Mesendoderm (in vitro differentiated cells): ENCODE measurements around the gene POLR2E.
"Not testable (repeated sequence)": the region's sequence is repeated elsewhere in the genome, so short reads cannot be mapped to it uniquely, and the experiment has no call there.

Source experiments
- DNase-seq: peaks from one replicate; pipeline ENCODE4 v3.0.0; 2013
- H2AK5ac ChIP-seq: 2 replicates; pipeline ENCODE4 v1.6.1; 2013; ENCODE audit warnings: low read length, inconsistent platforms
- H2BK120ac ChIP-seq: 2 replicates; pipeline ENCODE4 v1.6.1; 2013; ENCODE audit warnings: low read depth, mild to moderate bottlenecking, low read length, moderate library complexity, mixed read lengths
- H2BK15ac ChIP-seq: replicated peaks from 2 replicates; pipeline ENCODE4 v1.6.1; 2013; ENCODE audit warnings: low read depth, mild to moderate bottlenecking, moderate library complexity
- H2BK5ac ChIP-seq: 2 replicates; pipeline ENCODE4 v1.6.1; 2013; ENCODE audit warnings: low read length, inconsistent platforms
- H3K18ac ChIP-seq: 2 replicates; pipeline ENCODE4 v1.6.1; 2013; ENCODE audit warnings: mild to moderate bottlenecking, low read length, mixed read lengths
- H3K23ac ChIP-seq: one replicate; pipeline ENCODE4 v1.6.1; 2013; ENCODE audit warnings: low read length
- H3K27ac ChIP-seq: 2 replicates; pipeline ENCODE4 v1.5.1; 2013; ENCODE audit warnings: low read depth, mild to moderate bottlenecking, inconsistent platforms, low read length, moderate library complexity
- H3K27me3 ChIP-seq: 2 replicates; pipeline ENCODE4 v1.6.1; 2013; ENCODE audit warnings: low read length, control low read depth, mild to moderate bottlenecking, inconsistent platforms; ENCODE audit not compliant: insufficient read depth, poor library complexity
- H3K36me3 ChIP-seq: 2 replicates; pipeline ENCODE4 v1.6.1; 2013; ENCODE audit warnings: low read length, inconsistent platforms; ENCODE audit not compliant: control insufficient read depth, insufficient read depth
- H3K4ac ChIP-seq: one replicate; pipeline ENCODE4 v1.6.1; 2013; ENCODE audit warnings: low read depth, mild to moderate bottlenecking, low read length, moderate library complexity
- H3K4me1 ChIP-seq: 2 replicates; pipeline ENCODE4 v1.6.1; 2013; ENCODE audit warnings: low read depth, low read length, inconsistent platforms; ENCODE audit not compliant: control insufficient read depth
- H3K4me2 ChIP-seq: 2 replicates; pipeline ENCODE4 v1.6.1; 2013; ENCODE audit warnings: low read length
- H3K4me3 ChIP-seq: 2 replicates; pipeline ENCODE4 v1.5.1; 2013; ENCODE audit warnings: mild to moderate bottlenecking, low read length
- H3K56ac ChIP-seq: one replicate; pipeline ENCODE4 v1.6.1; 2013; ENCODE audit warnings: low read length
- H3K79me1 ChIP-seq: 2 replicates; pipeline ENCODE4 v1.6.1; 2013; ENCODE audit warnings: low read length, inconsistent platforms
- H3K79me2 ChIP-seq: 2 replicates; pipeline ENCODE4 v1.6.1; 2013; ENCODE audit warnings: mild to moderate bottlenecking, low read length; ENCODE audit not compliant: control insufficient read depth, insufficient read depth
- H3K9ac ChIP-seq: 2 replicates; pipeline ENCODE4 v1.6.1; 2013; ENCODE audit warnings: low read length, inconsistent platforms
- H4K5ac ChIP-seq: one replicate; pipeline ENCODE4 v1.6.1; 2013; ENCODE audit warnings: low read length
- H4K8ac ChIP-seq: one replicate; pipeline ENCODE4 v1.6.1; 2013; ENCODE audit warnings: low read depth, mild to moderate bottlenecking, control low read depth, low read length, moderate library complexity
- WGBS: extraction: QIAGEN DNeasy Blood & Tissue Kit; methylation state at CpG from one replicate; pipeline ENCODE4 v1.1.7; 2013; ENCODE audit warnings: low lambda C conversion rate, missing lambda C conversion rate; ENCODE audit not compliant: insufficient coverage; ENCODE audit errors: extremely low coverage; 5-methylcytosine and 5-hydroxymethylcytosine counted together

Gene POLR2E

DNA sequence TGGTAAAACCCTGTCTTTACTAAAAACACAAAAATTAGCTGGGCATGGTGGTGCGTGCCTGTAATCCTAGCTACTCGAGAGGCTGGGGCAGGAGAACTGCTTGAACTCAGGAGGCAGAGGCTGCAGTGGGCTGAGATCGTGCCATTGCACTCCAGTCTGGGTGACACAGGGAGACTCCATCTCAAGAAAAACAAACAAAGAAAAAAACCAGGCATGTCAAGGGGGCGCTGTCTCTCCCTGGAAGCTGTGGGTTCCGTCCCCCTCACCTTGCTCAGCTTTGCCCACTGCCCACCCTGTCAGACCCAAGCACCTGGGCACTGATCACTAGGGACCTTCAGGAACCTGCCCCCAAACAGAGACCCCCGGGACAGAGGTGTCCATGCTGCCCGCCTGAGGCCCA is 33.9 kb upstream of the POLR2E start:
- H3K4me2 ChIP-seq, H3K9ac ChIP-seq, H3K4me3 ChIP-seq, H4K5ac ChIP-seq, H2BK15ac ChIP-seq, H3K79me1 ChIP-seq, DNase-seq, H3K27me3 ChIP-seq, H3K56ac ChIP-seq, H3K23ac ChIP-seq, H2AK5ac ChIP-seq, H3K79me2 ChIP-seq, H2BK5ac ChIP-seq, H3K4ac ChIP-seq, H3K4me1 ChIP-seq, H3K27ac ChIP-seq, H4K8ac ChIP-seq, H3K36me3 ChIP-seq, H3K18ac ChIP-seq, H2BK120ac ChIP-seq: not testable (repeated sequence)
- no CpG with 5 or more reads among the region's 7 CpGs for WGBS

GRCh38 chr19:1128106-1128505 is 32.9 kb upstream of the POLR2E start:
- Histone ChIP-seq H3K4ac (no peak overlapping the region), H3K79me2 (no peaks in the 10 kb centered on the region), H4K8ac (no peak overlapping the region), H3K18ac (no peak overlapping the region), H2BK15ac (no peak overlapping the region), H3K36me3 (no peaks in the 10 kb centered on the region), H3K27ac (no peak overlapping the region), H3K4me2 (no peak overlapping the region), H2BK5ac (no peak overlapping the region), H3K56ac (no peak overlapping the region), H3K4me1 (peaks cover 2% of the 10 kb centered on the region), H3K4me3 (no peak overlapping the region), H4K5ac (no peak overlapping the region), H3K27me3 (no peaks in the 10 kb centered on the region), H3K79me1 (peaks cover 2% of the 10 kb centered on the region), H3K9ac (no peak overlapping the region), H2BK120ac (no peak overlapping the region), H3K23ac (no peak overlapping the region), H2AK5ac (no peak overlapping the region)
- no CpG with 5 or more reads among the region's 17 CpGs for WGBS
- DNase-seq: no peak

GRCh38 chr19:1126984-1127760 is 32.0 kb upstream of the POLR2E start:
- Histone ChIP-seq H3K27ac (no peak overlapping the region), H3K9ac (no peak overlapping the region), H2BK5ac (no peak overlapping the region), H3K18ac (no peak overlapping the region), H3K27me3 (no peaks in the 10 kb centered on the region), H3K23ac (no peak overlapping the region), H3K4me2 (no peak overlapping the region), H4K5ac (no peak overlapping the region), H2BK15ac (no peak overlapping the region), H2BK120ac (no peak overlapping the region), H3K56ac (no peak overlapping the region), H3K79me1 (no peaks in the 10 kb centered on the region), H4K8ac (no peak overlapping the region), H3K4ac (no peak overlapping the region), H3K36me3 (no peaks in the 10 kb centered on the region), H3K79me2 (no peaks in the 10 kb centered on the region), H2AK5ac (no peak overlapping the region), H3K4me1 (no peaks in the 10 kb centered on the region), H3K4me3 (no peak overlapping the region)
- DNase-seq: no peak
- no CpG with 5 or more reads among the region's 33 CpGs for WGBS

DNA sequence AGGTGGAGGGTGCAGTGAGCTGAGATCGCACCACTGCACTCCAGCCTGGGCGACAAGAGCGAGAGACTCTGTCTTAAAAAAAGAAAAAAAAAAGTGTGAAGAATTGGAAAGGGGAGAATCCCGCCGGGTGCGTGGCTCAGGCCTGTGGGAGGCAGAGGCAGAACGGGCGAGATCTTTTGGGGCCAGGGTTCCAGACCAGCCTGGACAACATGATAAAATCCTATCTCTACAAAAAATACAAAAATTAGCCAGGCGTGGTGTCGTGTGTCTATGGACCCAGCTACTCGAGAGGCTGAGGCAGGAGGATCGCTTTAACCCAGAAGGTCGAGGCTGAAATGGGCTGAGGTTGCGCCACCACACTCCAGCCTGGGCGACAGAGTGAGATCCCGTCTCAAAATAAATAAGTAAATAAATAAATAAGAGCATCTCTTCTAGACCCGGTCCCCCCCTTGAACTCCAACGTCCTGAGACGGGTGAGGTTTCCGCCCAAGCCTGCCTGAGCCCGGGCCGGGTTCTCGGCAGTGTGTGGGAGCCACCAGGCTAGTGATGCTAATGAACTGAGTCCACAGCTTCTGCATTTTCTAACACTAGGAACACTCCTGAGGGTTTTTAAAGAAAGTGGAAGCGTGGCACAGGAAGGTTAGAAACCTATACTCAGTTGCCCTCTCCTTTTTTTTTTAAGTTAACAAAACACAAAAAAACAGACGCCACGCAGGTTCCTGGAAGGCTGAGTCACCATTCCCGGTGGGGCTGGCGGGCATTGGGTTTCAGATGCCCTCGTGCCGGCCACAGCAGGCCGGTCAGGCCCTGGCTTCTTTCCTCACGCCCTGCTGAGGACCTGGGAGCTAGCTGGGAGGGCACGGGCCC is 30.7 kb upstream of the POLR2E start:
- H3K4ac ChIP-seq: no peak overlapping the region
- no peak overlapping the region for H3K4me3 ChIP-seq
- no peak overlapping the region for H2BK15ac ChIP-seq
- no peak overlapping the region for H2BK120ac ChIP-seq
- peaks cover 4% of the 10 kb centered on the region for H3K36me3 ChIP-seq
- no peak overlapping the region for H3K9ac ChIP-seq
- no peak overlapping the region for H4K8ac ChIP-seq
- no peak overlapping the region for H3K18ac ChIP-seq
- WGBS: no CpG with 5 or more reads among the region's 33 CpGs
- no peak overlapping the region for H2BK5ac ChIP-seq
- H3K27ac ChIP-seq: no peak overlapping the region
- H3K56ac ChIP-seq: no peak overlapping the region
- H3K4me1 ChIP-seq: no peaks in the 10 kb centered on the region
- H3K4me2 ChIP-seq: no peak overlapping the region
- H3K79me2 ChIP-seq: no peaks in the 10 kb centered on the region
- no peaks in the 10 kb centered on the region for H3K79me1 ChIP-seq
- H3K27me3 ChIP-seq: no peaks in the 10 kb centered on the region
- no peak overlapping the region for H4K5ac ChIP-seq
- no peak for DNase-seq
- H2AK5ac ChIP-seq: no peak overlapping the region
- H3K23ac ChIP-seq: no peak overlapping the region

GRCh38 chr19:1123885-1124677 is 28.9 kb upstream of the POLR2E start:
- H3K4ac ChIP-seq: no peak overlapping the region
- no peak overlapping the region for H3K23ac ChIP-seq
- no peak overlapping the region for H3K4me2 ChIP-seq
- no peak overlapping the region for H3K18ac ChIP-seq
- no peak overlapping the region for H2AK5ac ChIP-seq
- H2BK5ac ChIP-seq: no peak overlapping the region
- no peak overlapping the region for H2BK120ac ChIP-seq
- no peak overlapping the region for H4K8ac ChIP-seq
- H3K79me1 ChIP-seq: no peaks in the 10 kb centered on the region
- no peaks in the 10 kb centered on the region for H3K4me1 ChIP-seq
- no peaks in the 10 kb centered on the region for H3K79me2 ChIP-seq
- no peak overlapping the region for H2BK15ac ChIP-seq
- no peak overlapping the region for H3K9ac ChIP-seq
- H4K5ac ChIP-seq: no peak overlapping the region
- no peak overlapping the region for H3K56ac ChIP-seq
- H3K27ac ChIP-seq: no peak overlapping the region
- H3K36me3 ChIP-seq: peaks cover 5% of the 10 kb centered on the region
- WGBS: no CpG with 5 or more reads among the region's 23 CpGs
- DNase-seq: no peak
- H3K27me3 ChIP-seq: no peaks in the 10 kb centered on the region
- no peak overlapping the region for H3K4me3 ChIP-seq
